ENCODE data around the gene ALK. TPM values are rescaled to one million over a fixed set of nuclear protein-coding genes. Genes with fewer than 3 reads are reported as not detected.

The ALK gene
- total RNA-seq, 8 experiments from 2014 or later, result 0.49 to 8.8 (median 3.8) TPM

- Histone ChIP-seq H3K27ac (no peak overlapping the region), H3K4me1 (replicated peaks in 1 of 2) (peaks cover 0 to 4% of the 10 kb centered on the region in 2 donors), H3K4me3 (no peak overlapping the region)
- 74 to 100% (median 91%) methylated on average over 2 to 4 of the region's 4 CpGs; no CpG with 5 or more reads in 2 of the 10 experiments for WGBS, 10 experiments
- in situ Hi-C loops (cut with MboI; ENCODE audit: low pct_unique_long_range_greater_than_20kb in 2 of 9, low sequenced_read_pairs in 9 of 9, unreplicated experiment in 9 of 9), result no loop called here
- no peak for ATAC-seq (replicated peaks in 6 of 8)
Measured at GRCh38 chr2:29612568-29612967, 308.8 kb downstream of the ALK start.

- WGBS, 10 experiments, result 62 to 100% (median 86%) methylated on average over 1 to 5 of the region's 5 CpGs; no CpG with 5 or more reads in 2 of the 10 experiments
- ATAC-seq (replicated peaks in 6 of 8), result no peak
- H3K4me1 ChIP-seq (replicated peaks in 1 of 2), result peaks cover 0 to 4% of the 10 kb centered on the region in 2 donors
- no peak overlapping the region for H3K4me3 ChIP-seq
- no peak overlapping the region for H3K27ac ChIP-seq
- in situ Hi-C loops (cut with MboI; ENCODE audit: low pct_unique_long_range_greater_than_20kb in 2 of 9, low sequenced_read_pairs in 9 of 9, unreplicated experiment in 9 of 9), result no loop called here
Measured at GRCh38 chr2:29611850-29612249, 309.5 kb downstream of the ALK start.

DNA sequence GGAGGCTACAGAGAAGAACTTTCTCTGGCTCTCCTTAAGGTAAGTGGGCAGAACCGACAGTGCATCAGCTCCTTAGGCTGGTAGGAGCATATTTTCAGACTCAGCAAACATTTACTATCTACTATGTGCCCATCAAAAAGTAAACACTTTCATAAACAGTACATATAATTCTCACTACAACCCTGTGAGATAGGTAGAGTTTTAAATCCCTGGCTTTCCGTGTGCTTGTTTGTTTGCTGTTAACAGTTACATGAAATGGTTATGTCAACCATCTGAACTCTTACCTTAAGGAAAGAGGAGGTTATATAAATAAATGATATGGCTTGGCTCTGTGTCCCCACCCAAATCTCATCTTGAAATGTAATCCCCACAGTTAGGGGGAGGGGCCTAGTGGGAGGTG, 310.1 kb downstream of the ALK start:
- Histone ChIP-seq H3K4me3 (no peak overlapping the region), H3K27ac (no peak overlapping the region), H3K4me1 (replicated peaks in 1 of 2) (peaks cover under 1 to 4% of the 10 kb centered on the region in 2 donors)
- no peak for ATAC-seq (replicated peaks in 6 of 8)
- WGBS, 10 experiments, result 69 to 100% (median 96%) methylated on average over 1 to 2 of the region's 2 CpGs; no CpG with 5 or more reads in 2 of the 10 experiments
- in situ Hi-C loops (cut with MboI; ENCODE audit: low pct_unique_long_range_greater_than_20kb in 2 of 9, low sequenced_read_pairs in 9 of 9, unreplicated experiment in 9 of 9), result no loop called here

DNA sequence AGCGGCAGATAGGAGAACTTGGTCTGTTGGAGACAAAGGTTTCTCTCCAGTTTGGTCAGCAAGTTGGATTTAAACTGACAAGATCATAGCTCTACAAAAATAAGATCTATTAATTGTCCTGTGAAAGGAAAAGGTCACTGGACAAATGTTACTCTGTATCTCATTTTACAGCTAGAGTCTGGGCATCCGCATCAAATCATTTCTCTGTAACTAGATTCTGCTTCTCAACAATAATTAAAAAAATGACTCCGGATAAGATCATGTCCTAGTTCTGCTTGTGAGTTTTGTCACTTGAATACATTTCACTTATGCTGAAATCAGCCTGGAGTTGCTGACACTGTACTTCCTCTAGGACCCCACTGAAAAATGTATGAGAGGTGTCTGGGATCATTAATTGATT, 310.8 kb downstream of the ALK start:
- peaks cover 2 to 4% of the 10 kb centered on the region in 2 donors for H3K4me1 ChIP-seq (replicated peaks in 1 of 2)
- no peak for ATAC-seq (replicated peaks in 6 of 8)
- WGBS, 10 experiments, result 20 to 95% (median 89%) methylated on average over 1 to 3 of the region's 3 CpGs; no CpG with 5 or more reads in 1 of the 10 experiments
- H3K27ac ChIP-seq, result no peak overlapping the region
- in situ Hi-C loops (cut with MboI; ENCODE audit: low pct_unique_long_range_greater_than_20kb in 2 of 9, low sequenced_read_pairs in 9 of 9, unreplicated experiment in 9 of 9), result no loop called here
- no peak overlapping the region for H3K4me3 ChIP-seq

GRCh38 chr2:29607038-29607420, 314.4 kb downstream of the ALK start:
- in situ Hi-C loops (cut with MboI; ENCODE audit: low pct_unique_long_range_greater_than_20kb in 2 of 9, low sequenced_read_pairs in 9 of 9, unreplicated experiment in 9 of 9), result no loop called here

GRCh38 chr2:29606104-29607037, 315.0 kb downstream of the ALK start:
- 17 to 100% (median 100%) methylated on average over 1 of the region's 1 CpG; no CpG with 5 or more reads in 4 of the 10 experiments for WGBS, 10 experiments
- Histone ChIP-seq H3K27ac (no peak overlapping the region), H3K4me1 (replicated peaks in 1 of 2) (peaks cover 4 to 8% of the 10 kb centered on the region in 2 donors), H3K4me3 (no peak overlapping the region)
- ATAC-seq (replicated peaks in 6 of 8), result peak in 2 of 8 experiments; percentile 74 to 88
- in situ Hi-C loops (cut with MboI; ENCODE audit: low pct_unique_long_range_greater_than_20kb in 2 of 9, low sequenced_read_pairs in 9 of 9, unreplicated experiment in 9 of 9), result no loop called here

More at GRCh38 chr2:29607038-29607420, 314.4 kb downstream of the ALK start:
- Histone ChIP-seq H3K4me3 (no peak overlapping the region), H3K27ac (no peak overlapping the region), H3K4me1 (replicated peaks in 1 of 2) (peaks cover 4 to 8% of the 10 kb centered on the region in 2 donors)
- no peak for ATAC-seq (replicated peaks in 6 of 8)
- WGBS, 10 experiments, result 92 to 100% (median 98%) methylated on average over 2 to 4 of the region's 4 CpGs; no CpG with 5 or more reads in 2 of the 10 experiments

- ATAC-seq (replicated peaks in 6 of 8), result no peak
- WGBS, 10 experiments, result 0 to 40% (median 14%) methylated on average over 1 of the region's 1 CpG; no CpG with 5 or more reads in 3 of the 10 experiments
- no peak overlapping the region for H3K4me3 ChIP-seq
- H3K27ac ChIP-seq, result no peak overlapping the region
- peaks cover 0 to 10% of the 10 kb centered on the region in 2 donors for H3K4me1 ChIP-seq (replicated peaks in 1 of 2)
- in situ Hi-C loops (cut with MboI; ENCODE audit: low pct_unique_long_range_greater_than_20kb in 2 of 9, low sequenced_read_pairs in 9 of 9, unreplicated experiment in 9 of 9), result no loop called here
Measured at GRCh38 chr2:29603341-29603740, 318.0 kb downstream of the ALK start.

DNA sequence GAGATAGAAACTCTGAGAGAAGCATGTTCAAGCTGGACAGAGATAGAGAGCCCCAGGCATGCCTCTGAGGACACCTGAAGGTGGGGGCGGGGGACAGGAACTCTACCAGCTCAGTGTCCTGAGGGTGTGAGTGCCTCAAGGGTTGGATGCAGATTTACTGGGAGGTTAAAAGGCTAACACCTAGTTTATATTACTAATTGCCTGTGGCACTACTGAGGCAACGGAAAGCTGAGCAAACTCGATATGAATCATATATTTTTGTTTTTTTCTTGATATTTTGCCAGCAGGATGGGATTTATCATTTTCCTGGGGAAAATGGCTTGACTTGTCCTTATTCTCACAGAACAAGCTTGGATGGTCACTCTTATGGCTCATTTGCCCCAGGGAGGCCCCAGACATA, 319.5 kb downstream of the ALK start:
- in situ Hi-C loops (cut with MboI; ENCODE audit: low pct_unique_long_range_greater_than_20kb in 2 of 9, low sequenced_read_pairs in 9 of 9, unreplicated experiment in 9 of 9), result no loop called here
- peaks cover 9 to 13% of the 10 kb centered on the region in 2 donors for H3K4me1 ChIP-seq (replicated peaks in 1 of 2)
- ATAC-seq (replicated peaks in 6 of 8), result no peak
- 20 to 100% (median 80%) methylated on average over 1 to 2 of the region's 3 CpGs; no CpG with 5 or more reads in 3 of the 10 experiments for WGBS, 10 experiments
- H3K4me3 ChIP-seq, result no peak overlapping the region
- no peak overlapping the region for H3K27ac ChIP-seq

- Histone ChIP-seq H3K27ac (no peak overlapping the region), H3K4me1 (replicated peaks in 1 of 2) (peaks cover 12 to 14% of the 10 kb centered on the region in 2 donors), H3K4me3 (no peak overlapping the region)
- 62 to 100% (median 89%) methylated on average over 1 to 5 of the region's 5 CpGs; no CpG with 5 or more reads in 1 of the 10 experiments for WGBS, 10 experiments
- peak in 5 of 8 experiments; percentile 45 to 65 (median 56) for ATAC-seq (replicated peaks in 6 of 8)
- in situ Hi-C loops (cut with MboI; ENCODE audit: low pct_unique_long_range_greater_than_20kb in 2 of 9, low sequenced_read_pairs in 9 of 9, unreplicated experiment in 9 of 9), result no loop called here
Measured at GRCh38 chr2:29601321-29601720, 320.1 kb downstream of the ALK start.

GRCh38 chr2:29599946-29600345, 321.4 kb downstream of the ALK start:
- WGBS, 10 experiments, result 100% methylated on average over 2 of the region's 4 CpGs; no CpG with 5 or more reads in 8 of the 10 experiments
- peaks cover 12% of the 10 kb centered on the region in 2 donors for H3K4me1 ChIP-seq (replicated peaks in 1 of 2)
- H3K4me3 ChIP-seq, result no peak overlapping the region
- no peak for ATAC-seq (replicated peaks in 6 of 8)
- H3K27ac ChIP-seq, result no peak overlapping the region
- in situ Hi-C loops (cut with MboI; ENCODE audit: low pct_unique_long_range_greater_than_20kb in 2 of 9, low sequenced_read_pairs in 9 of 9, unreplicated experiment in 9 of 9), result no loop called here

DNA sequence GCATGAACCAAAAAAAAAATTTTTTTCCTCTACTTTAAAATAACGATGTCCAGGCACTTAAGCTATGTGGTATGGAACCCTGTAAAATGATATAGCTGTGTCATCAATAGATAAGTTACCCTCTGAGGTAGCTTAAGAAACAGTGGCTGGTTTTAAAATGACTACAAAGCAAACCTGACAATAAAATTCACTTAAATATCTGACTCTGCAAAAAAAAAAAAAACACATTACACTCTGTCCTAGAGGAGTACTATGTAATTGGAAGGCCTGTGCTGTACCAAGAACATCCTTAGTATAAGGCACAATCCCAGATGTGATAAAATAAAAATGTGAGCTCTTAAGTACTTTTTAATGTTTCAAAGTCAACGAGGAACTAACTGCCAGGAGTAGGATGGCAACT, 322.4 kb downstream of the ALK start:
- Histone ChIP-seq H3K4me1 (replicated peaks in 1 of 2) (peaks cover 12% of the 10 kb centered on the region in 2 donors), H3K4me3 (no peak overlapping the region), H3K27ac (no peak overlapping the region)
- ATAC-seq (replicated peaks in 6 of 8), result no peak
- 0 to 100% (median 91%) methylated on average over 1 to 2 of the region's 2 CpGs; no CpG with 5 or more reads in 1 of the 10 experiments for WGBS, 10 experiments
- in situ Hi-C loops (cut with MboI; ENCODE audit: low pct_unique_long_range_greater_than_20kb in 2 of 9, low sequenced_read_pairs in 9 of 9, unreplicated experiment in 9 of 9), result no loop called here

DNA sequence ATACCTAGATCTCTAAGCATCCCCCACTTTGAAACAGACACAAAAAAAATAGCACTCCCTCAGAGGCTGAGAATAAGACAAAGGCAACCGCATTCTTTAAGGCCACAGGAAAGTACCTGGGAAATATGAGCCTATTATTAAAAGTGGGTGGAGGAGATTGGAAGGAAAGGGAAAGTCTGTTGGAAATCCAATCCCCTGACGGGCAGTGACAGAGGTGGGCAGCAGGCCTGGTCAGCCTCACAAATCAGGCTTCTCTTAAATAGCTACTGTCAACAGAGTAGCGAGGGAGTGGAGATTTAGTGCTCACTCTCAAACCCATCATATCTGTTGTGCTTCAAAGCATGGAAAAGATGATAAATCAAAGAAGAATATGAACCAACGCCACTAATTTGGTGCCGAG, 324.4 kb downstream of the ALK start:
- in situ Hi-C loops (cut with MboI; ENCODE audit: low pct_unique_long_range_greater_than_20kb in 2 of 9, low sequenced_read_pairs in 9 of 9, unreplicated experiment in 9 of 9), result no loop called here
- H3K4me3 ChIP-seq, result no peak overlapping the region
- ATAC-seq (replicated peaks in 6 of 8), result peak in 5 of 8 experiments; percentile 55 to 83 (median 78)
- no peak overlapping the region for H3K27ac ChIP-seq
- H3K4me1 ChIP-seq (replicated peaks in 1 of 2), result peaks cover 6 to 12% of the 10 kb centered on the region in 2 donors
- WGBS, 10 experiments, result 56 to 100% (median 80%) methylated on average over 1 to 5 of the region's 5 CpGs

DNA sequence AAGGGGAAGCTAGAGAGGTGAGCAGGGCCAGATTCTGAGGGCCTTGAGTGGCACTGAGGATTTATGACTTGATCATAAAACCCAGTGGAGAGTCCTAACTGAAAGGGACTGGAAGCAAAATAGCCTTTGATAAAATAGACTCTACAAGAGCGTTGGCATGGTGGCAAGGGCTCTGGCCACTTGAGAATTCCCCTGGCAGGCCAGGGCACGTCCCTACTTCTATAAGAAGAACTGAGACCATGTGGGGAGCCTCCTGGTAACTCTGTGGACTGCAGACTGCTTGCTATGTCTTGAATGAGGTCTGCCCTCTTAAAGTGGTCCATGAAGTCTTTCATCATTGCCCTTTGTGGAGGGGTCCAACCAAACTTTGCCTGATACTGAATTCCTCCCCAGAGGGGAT, 324.8 kb downstream of the ALK start:
- H3K4me3 ChIP-seq, result no peak overlapping the region
- H3K27ac ChIP-seq, result no peak overlapping the region
- peaks cover 6 to 12% of the 10 kb centered on the region in 2 donors for H3K4me1 ChIP-seq (replicated peaks in 1 of 2)
- 27 to 100% (median 83%) methylated on average over 1 to 2 of the region's 2 CpGs; no CpG with 5 or more reads in 5 of the 10 experiments for WGBS, 10 experiments
- in situ Hi-C loops (cut with MboI; ENCODE audit: low pct_unique_long_range_greater_than_20kb in 2 of 9, low sequenced_read_pairs in 9 of 9, unreplicated experiment in 9 of 9), result no loop called here
- ATAC-seq (replicated peaks in 6 of 8), result no peak
